ENCODE data around the gene ULK1.

ULK1 gene

DNA sequence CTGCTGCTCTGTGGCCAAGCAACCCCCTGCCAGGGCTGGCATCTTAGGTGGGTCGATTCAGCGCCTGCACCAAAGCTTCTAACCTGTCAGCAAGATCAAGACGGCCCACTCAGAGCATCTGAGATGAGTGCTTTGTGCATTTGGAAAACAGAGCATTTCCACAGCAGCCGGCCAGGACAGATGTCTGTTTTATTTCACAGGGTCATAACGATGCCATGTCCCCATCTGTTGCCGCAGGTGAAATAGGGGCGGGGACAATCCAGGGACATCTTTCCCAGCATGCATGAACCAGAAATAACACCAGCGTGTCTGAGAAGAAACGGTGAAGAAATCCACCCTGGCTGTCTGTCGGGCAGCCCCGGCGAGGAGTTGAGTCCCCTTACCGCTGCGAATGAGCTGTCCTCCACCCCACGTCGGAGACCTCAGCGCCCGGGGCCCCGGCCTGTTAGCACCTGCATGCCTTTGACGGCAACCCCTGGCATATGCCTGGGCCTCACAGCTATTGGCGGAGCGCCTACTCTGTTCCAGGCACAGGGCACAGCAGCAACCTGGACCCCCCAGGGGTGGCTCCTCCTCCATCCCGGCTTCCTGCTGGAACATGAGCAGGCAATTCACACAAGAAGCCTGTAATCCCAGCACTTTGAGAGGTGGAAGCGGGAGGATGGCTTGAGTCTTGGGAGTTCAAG is 30.6 kb upstream of the ULK1 start:
- TF ChIP-seq, protein P1, sequence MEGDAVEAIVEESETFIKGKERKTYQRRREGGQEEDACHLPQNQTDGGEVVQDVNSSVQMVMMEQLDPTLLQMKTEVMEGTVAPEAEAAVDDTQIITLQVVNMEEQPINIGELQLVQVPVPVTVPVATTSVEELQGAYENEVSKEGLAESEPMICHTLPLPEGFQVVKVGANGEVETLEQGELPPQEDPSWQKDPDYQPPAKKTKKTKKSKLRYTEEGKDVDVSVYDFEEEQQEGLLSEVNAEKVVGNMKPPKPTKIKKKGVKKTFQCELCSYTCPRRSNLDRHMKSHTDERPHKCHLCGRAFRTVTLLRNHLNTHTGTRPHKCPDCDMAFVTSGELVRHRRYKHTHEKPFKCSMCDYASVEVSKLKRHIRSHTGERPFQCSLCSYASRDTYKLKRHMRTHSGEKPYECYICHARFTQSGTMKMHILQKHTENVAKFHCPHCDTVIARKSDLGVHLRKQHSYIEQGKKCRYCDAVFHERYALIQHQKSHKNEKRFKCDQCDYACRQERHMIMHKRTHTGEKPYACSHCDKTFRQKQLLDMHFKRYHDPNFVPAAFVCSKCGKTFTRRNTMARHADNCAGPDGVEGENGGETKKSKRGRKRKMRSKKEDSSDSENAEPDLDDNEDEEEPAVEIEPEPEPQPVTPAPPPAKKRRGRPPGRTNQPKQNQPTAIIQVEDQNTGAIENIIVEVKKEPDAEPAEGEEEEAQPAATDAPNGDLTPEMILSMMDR (IDR thresholded peaks at IDR 0.05; ENCODE audit: low read depth, low read length) = no peak
- H3K4me3 ChIP-seq (ENCODE audit: low read depth, low read length) = no peak overlapping the region

DNA sequence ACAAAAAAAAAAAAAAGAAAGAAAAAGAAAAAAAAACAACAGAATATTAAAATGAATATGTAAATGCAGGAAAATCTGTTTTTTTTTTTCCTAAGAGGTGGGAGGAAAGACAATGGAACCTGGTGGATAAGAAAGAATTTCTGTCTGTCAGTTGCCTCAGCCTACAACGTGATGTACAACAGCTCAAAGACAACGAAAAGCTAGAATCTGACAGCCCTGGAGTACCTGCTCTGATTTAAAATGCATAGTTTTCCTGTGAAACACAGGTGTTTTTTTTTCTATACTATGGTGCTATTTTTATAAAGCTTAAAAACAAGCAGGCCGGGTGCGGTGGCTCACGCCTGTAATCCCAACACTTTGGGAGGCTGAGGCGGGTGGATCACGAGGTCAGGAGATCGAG is 30.0 kb upstream of the ULK1 start:
- H3K4me3 ChIP-seq (ENCODE audit: low read depth, low read length) = no peak overlapping the region

DNA sequence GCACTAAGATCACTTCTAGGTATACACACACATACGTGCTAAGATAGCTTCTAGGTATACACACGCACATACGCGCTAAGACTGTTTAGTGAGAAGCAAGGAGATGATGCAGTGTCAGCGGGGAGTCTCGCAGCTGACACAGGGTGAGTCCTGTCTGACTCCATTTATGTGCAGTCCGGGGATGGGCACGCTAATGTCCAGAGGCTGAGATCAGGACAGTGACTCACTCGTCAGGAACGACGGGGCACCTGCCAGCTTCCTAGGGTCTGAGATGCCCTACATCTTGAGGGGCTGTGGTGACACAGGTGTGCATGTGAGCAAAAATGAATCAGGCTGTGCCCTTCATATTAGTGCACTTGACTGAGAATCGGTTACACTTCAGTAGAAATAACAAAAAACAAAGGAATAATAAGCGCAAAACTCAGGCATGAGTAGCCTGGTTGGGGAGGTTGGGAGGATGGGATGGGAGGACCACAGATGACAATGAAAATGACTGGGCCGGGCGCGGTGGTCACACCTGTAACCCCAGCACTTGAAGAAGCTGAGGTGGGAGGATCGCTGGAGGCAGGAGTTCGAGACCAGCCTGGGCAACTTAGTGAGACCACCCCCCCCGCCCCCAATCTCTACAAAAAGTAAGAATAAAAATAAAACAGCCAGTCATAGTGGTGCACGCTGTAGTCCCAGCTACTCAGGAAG is 29.1 kb upstream of the ULK1 start:
- TF ChIP-seq, protein P1 (IDR thresholded peaks at IDR 0.05; ENCODE audit: low read depth, low read length) = no peak
- H3K4me3 ChIP-seq (ENCODE audit: low read depth, low read length) = no peak overlapping the region

More for the DNA sequence above, 30.0 kb upstream of the ULK1 start:
- TF ChIP-seq, protein P1 (IDR thresholded peaks at IDR 0.05; ENCODE audit: low read depth, low read length) = no peak

DNA sequence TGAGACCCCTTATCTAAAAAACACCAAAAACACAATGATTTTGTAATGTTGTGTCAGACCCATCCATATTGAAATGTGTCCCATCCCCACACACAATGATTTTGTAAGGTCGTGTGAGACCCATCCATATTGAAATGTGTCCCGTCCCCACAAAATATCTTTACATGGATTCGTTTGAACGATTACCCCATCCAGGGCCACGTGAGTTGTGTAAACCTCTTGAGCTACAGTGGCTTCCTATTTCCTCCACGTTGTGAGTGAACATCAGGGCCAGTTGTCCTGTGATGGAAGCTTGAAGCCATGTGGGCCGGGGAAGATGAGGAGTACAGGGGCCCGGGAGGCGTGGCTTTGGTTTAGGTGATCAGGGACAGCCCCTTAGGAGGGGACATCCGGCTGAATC is 27.0 kb upstream of the ULK1 start:
- TF ChIP-seq, protein P1 (IDR thresholded peaks at IDR 0.05; ENCODE audit: low read depth, low read length) = no peak
- no peak overlapping the region for H3K4me3 ChIP-seq (ENCODE audit: low read depth, low read length)

DNA sequence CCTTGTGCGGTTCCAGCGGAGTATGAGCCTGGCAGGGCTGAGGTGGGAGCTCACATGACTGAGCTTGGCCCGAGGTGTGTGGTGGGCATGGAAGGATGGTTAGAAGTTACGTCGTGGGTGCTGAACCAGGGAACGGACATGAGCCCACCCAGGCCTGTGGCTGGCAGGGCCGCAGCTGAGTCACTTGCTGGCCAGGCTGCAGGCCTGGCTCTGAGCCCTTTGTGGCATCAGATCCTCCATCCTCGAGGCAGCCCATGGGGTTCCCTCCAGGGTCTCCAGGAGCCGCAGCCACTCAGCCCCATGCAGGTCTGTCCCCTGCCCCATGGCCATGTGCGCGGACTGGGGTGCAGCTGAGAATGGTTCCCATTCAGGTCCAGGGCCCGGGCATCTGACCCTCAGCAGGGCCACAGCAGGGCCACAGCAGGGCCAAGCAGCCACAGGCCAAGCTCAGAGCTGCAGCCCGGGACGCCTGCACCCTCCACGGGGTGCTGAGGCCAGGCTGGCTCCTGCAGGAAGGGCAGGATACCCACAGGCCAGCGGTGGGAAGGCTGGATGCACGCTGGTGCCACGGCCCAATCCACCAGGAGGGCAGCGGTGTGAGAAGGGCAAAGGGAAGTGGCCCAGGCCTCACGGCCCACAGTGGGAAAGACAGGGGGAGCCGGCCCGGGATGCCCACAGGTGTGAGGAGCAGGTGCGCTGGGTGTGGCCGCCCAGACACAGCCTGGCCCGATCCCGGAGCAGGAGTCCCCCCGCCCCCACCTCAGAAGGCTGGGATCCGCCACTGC is 26.3 kb upstream of the ULK1 start:
- TF ChIP-seq, protein P1 (IDR thresholded peaks at IDR 0.05; ENCODE audit: low read depth, low read length) = no peak
- H3K4me3 ChIP-seq (ENCODE audit: low read depth, low read length) = no peak overlapping the region

DNA sequence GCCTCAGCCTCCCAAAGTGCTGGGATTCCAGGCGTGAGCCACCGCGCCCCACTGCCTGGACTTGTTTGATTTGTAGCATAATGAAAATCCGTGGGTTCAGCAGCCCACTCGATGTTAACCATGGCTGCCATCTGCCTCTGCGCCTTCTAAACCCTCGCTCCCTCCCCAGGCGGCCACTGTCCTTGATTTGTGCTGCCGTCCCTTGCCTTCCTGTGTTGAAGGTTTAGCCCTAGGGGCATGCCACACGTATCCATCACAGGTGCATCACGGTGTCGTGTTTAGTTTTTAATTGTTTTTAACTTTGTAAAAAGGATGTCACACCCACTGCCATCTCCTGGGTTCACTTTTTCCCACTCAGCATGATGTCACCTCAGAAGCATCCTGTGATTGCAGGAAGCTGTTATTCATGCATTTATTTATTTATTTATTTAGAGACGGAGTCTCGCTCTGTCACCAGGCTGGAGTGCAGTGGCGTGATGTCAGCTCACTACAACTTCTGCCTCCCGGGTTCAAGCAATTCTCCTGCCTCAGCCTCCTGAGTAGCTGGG is 24.5 kb upstream of the ULK1 start:
- TF ChIP-seq, protein P1 (IDR thresholded peaks at IDR 0.05; ENCODE audit: low read depth, low read length) = no peak

More for the DNA sequence above, 24.5 kb upstream of the ULK1 start:
- H3K4me3 ChIP-seq (ENCODE audit: low read depth, low read length) = no peak overlapping the region

Measured in WI38 (cell line).